GM20431 (cell line): ENCODE results near the gene FARP1.

ENCODE experiments used
- in situ Hi-C: fragments of 300-500 bp; cut with MseI, MboI; formaldehyde crosslinking; loops from one replicate; pipeline ENCODE4 v1.15.0; 2020; ENCODE audit warnings: low sequenced_read_pairs; ENCODE audit not compliant: unreplicated experiment

Gene FARP1

GRCh38 chr13:98321395-98321794, 178.5 kb downstream of the FARP1 start:
- in situ Hi-C loops, result no loop called here

GRCh38 chr13:98322091-98322718, 179.3 kb downstream of the FARP1 start:
- in situ Hi-C loops, result no loop called here

- in situ Hi-C loops, result no loop called here
Observed at GRCh38 chr13:98324105-98324504, 181.2 kb downstream of the FARP1 start.

GRCh38 chr13:98325724-98326123, 182.8 kb downstream of the FARP1 start:
- in situ Hi-C loops, result no loop called here

GRCh38 chr13:98326291-98326690, 183.4 kb downstream of the FARP1 start:
- in situ Hi-C loops, result no loop called here

GRCh38 chr13:98327371-98328270, 184.7 kb downstream of the FARP1 start:
- in situ Hi-C loops, result no loop called here

GRCh38 chr13:98328511-98328910, 185.6 kb downstream of the FARP1 start:
- in situ Hi-C loops, result no loop called here

GRCh38 chr13:98332222-98332621, 189.3 kb downstream of the FARP1 start:
- in situ Hi-C loops, result no loop called here

- in situ Hi-C loops, result no loop called here
Observed at GRCh38 chr13:98332691-98333090, 189.8 kb downstream of the FARP1 start.

GRCh38 chr13:98333486-98333885, 190.6 kb downstream of the FARP1 start:
- in situ Hi-C loops, result no loop called here

GRCh38 chr13:98334620-98335205, 191.8 kb downstream of the FARP1 start:
- in situ Hi-C loops, result no loop called here

- in situ Hi-C loops, result no loop called here
Observed at GRCh38 chr13:98335721-98336120, 192.8 kb downstream of the FARP1 start.

- in situ Hi-C loops, result no loop called here
Observed at GRCh38 chr13:98338310-98338709, 195.4 kb downstream of the FARP1 start.

GRCh38 chr13:98339684-98340425, 197.0 kb downstream of the FARP1 start:
- in situ Hi-C loops, result no loop called here

GRCh38 chr13:98342953-98343352, 200.1 kb downstream of the FARP1 start:
- in situ Hi-C loops, result no loop called here

- in situ Hi-C loops, result no loop called here
Observed at GRCh38 chr13:98343461-98343860, 200.6 kb downstream of the FARP1 start.

- in situ Hi-C loops, result no loop called here
Observed at GRCh38 chr13:98344392-98344791, 201.5 kb downstream of the FARP1 start.

GRCh38 chr13:98345107-98345935, 202.4 kb downstream of the FARP1 start:
- in situ Hi-C loops, result no loop called here

- in situ Hi-C loops, result no loop called here
Observed at GRCh38 chr13:98346904-98347636, 204.2 kb downstream of the FARP1 start.
